Liver (tissue), 3 donors: ENCODE data around the gene PARVG.

Experiments used
- CTCF ChIP-seq: fragments of 150-350 bp; IDR thresholded peaks from 2 replicates; pipeline ENCODE4 v1.5.1; 2017; ENCODE audit warnings: improper control_type of control experiment, low read depth, low read length; ENCODE audit not compliant: missing input control
- FOXA2 ChIP-seq: IDR thresholded peaks from 2 replicates; pipeline ENCODE4 v1.6.1; 2016; ENCODE audit warnings: antibody characterized with exemption
- GABPA ChIP-seq, 2 donors: IDR thresholded peaks in 1 of 2; conservative IDR thresholded peaks in 1 of 2; 2 replicates each; pipeline ENCODE4 v1.6.1; 2016; ENCODE audit warnings: antibody characterized with exemption in 2 of 2, mild to moderate bottlenecking in 1 of 2, moderate library complexity in 1 of 2
- HNF4G ChIP-seq: IDR thresholded peaks from 2 replicates; pipeline ENCODE4 v1.6.1; 2016; ENCODE audit warnings: antibody characterized with exemption
- JUND ChIP-seq, 2 donors: IDR thresholded peaks; 2 replicates each; pipeline ENCODE4 v1.6.1; 2016; ENCODE audit warnings: antibody characterized with exemption in 2 of 2
- MAX ChIP-seq: IDR thresholded peaks from 2 replicates; pipeline ENCODE4 v1.6.1; 2016; ENCODE audit warnings: antibody characterized with exemption
- RAD21 ChIP-seq, 2 donors: IDR thresholded peaks; 2 replicates each; pipeline ENCODE4 v1.6.1; 2016; ENCODE audit warnings: antibody characterized with exemption in 2 of 2, mild to moderate bottlenecking in 2 of 2
- RXRA ChIP-seq, 2 donors: IDR thresholded peaks; 2 replicates each; pipeline ENCODE4 v1.6.1; 2017 to 2018; ENCODE audit warnings: antibody characterized with exemption in 2 of 2, mild to moderate bottlenecking in 1 of 2
- SP1 ChIP-seq: IDR thresholded peaks from 2 replicates; pipeline ENCODE4 v1.6.1; 2018; ENCODE audit warnings: antibody characterized with exemption, mild to moderate bottlenecking
- TAF1 ChIP-seq: conservative IDR thresholded peaks from 2 replicates; pipeline ENCODE4 v1.6.1; 2016; ENCODE audit warnings: antibody characterized with exemption, mild to moderate bottlenecking
- YY1 ChIP-seq: IDR thresholded peaks from 2 replicates; pipeline ENCODE4 v1.6.1; 2016; ENCODE audit warnings: antibody characterized with exemption, mild to moderate bottlenecking
- donor health status: healthy.
- donor health status: healthy.

GRCh38 chr22:44249376-44250147, 68.8 kb downstream of the PARVG start:
- TF ChIP-seq CTCF: no peak
- no peak for TF ChIP-seq GABPA (IDR thresholded peaks at IDR 0.05 in 1 of 2, conservative IDR thresholded peaks at IDR 0.05 in 1 of 2)
- no peak for TF ChIP-seq RAD21 (IDR thresholded peaks at IDR 0.05)
- TF ChIP-seq RXRA (IDR thresholded peaks at IDR 0.05): no peak
- TF ChIP-seq SP1: no peak
- no peak for TF ChIP-seq TAF1
- TF ChIP-seq FOXA2: no peak
- no peak for TF ChIP-seq HNF4G
- no peak for TF ChIP-seq JUND (IDR thresholded peaks at IDR 0.05)
- TF ChIP-seq YY1: no peak
- TF ChIP-seq MAX: no peak
